HCT116 (cell line): Measurements from ENCODE around the gene CDK9.

ENCODE experiments used
- ATF3 ChIP-seq: IDR thresholded peaks from 2 replicates; pipeline ENCODE4 v1.6.1; 2012
- CTCF ChIP-seq, 3 experiments: fragments of 200-600 bp in 1 of 3; sonication (generic) in 1 of 3; IDR thresholded peaks in 2 of 3; conservative IDR thresholded peaks in 1 of 3; 2 replicates each; pipeline ENCODE4 v1.5.1; 2012 to 2017; ENCODE audit warnings: low read depth in 2 of 3, low read length in 2 of 3, antibody characterized with exemption in 1 of 3, borderline replicate concordance in 1 of 3, control low read depth in 1 of 3, mild to moderate bottlenecking in 1 of 3, mixed read lengths in 1 of 3, mixed run types in 1 of 3, moderate library complexity in 1 of 3; ENCODE audit not compliant: insufficient read depth in 1 of 3
- EZH2 ChIP-seq: fragments of 200-600 bp; sonication (generic); IDR thresholded peaks from 2 replicates; pipeline ENCODE4 v1.6.1; 2017; ENCODE audit warnings: antibody characterized with exemption, mixed run types
- EZH2phosphoT487 ChIP-seq: fragments of 200-600 bp; IDR thresholded peaks from 2 replicates; pipeline ENCODE4 v1.6.1; 2018; ENCODE audit warnings: antibody characterized with exemption, borderline replicate concordance
- RAD21 ChIP-seq: IDR thresholded peaks from 2 replicates; pipeline ENCODE4 v1.6.1; 2012; ENCODE audit warnings: low read depth, mild to moderate bottlenecking
- SP1 ChIP-seq: IDR thresholded peaks from 2 replicates; pipeline ENCODE4 v1.6.1; 2012; ENCODE audit warnings: low read depth
- YY1 ChIP-seq: IDR thresholded peaks from 2 replicates; pipeline ENCODE4 v1.6.1; 2011; ENCODE audit warnings: low read length, low read depth, moderate library complexity, mild to moderate bottlenecking; ENCODE audit not compliant: insufficient replicate concordance; ENCODE audit errors: extremely low read depth

- no peak for TF ChIP-seq ATF3
- no peak for TF ChIP-seq CTCF (IDR thresholded peaks at IDR 0.05 in 2 of 3, conservative IDR thresholded peaks at IDR 0.05 in 1 of 3; ENCODE audit: borderline replicate concordance in 1 of 3, insufficient read depth in 1 of 3, low read depth in 2 of 3, low read length in 2 of 3)
- no peak for TF ChIP-seq EZH2
- no peak for TF ChIP-seq EZH2phosphoT487
- TF ChIP-seq SP1, result no peak
- TF ChIP-seq RAD21, result no peak
- TF ChIP-seq YY1, result no peak
These were observed 52.7 kb downstream of the CDK9 start for GRCh38 chr9:127838375-127839078.
